Activated CD4-positive, alpha-beta T cell treated with anti-CD3 and anti-CD28 coated beads, Interleukin-2, amount 10 ng/mL, durations not matched to agents 7 days and 5 days (primary cell): Measurements from ENCODE around the gene COL5A1. TPM values are rescaled to one million over a fixed set of nuclear protein-coding genes. Genes with fewer than 3 reads are reported as not detected.

Experiments used
- CTCF ChIA-PET: fragments of 350-600 bp; sonication (Branson Sonifier 250); formaldehyde crosslinking; loops from one replicate; lab custom pipeline; 2021; ENCODE audit warnings: antibody characterized with exemption; lab: Charles Lee
- POLR2A ChIA-PET: fragments of 350-600 bp; sonication (Branson Sonifier 250); formaldehyde crosslinking; loops from one replicate; lab custom pipeline; 2021; ENCODE audit warnings: antibody characterized with exemption; lab: Charles Lee
- DNase-seq: peaks from one replicate; pipeline ENCODE4 v3.0.0-alpha.2; 2020
- H3K27ac Mint-ChIP-seq: one replicate; pipeline ENCODE4 v1.8.0; 2021; ENCODE audit warnings: mild to moderate bottlenecking, moderate library complexity, mixed read lengths
- H3K27me3 Mint-ChIP-seq: one replicate; pipeline ENCODE4 v1.8.0; 2021; ENCODE audit warnings: mixed read lengths
- H3K36me3 Mint-ChIP-seq: one replicate; pipeline ENCODE4 v1.8.0; 2021; ENCODE audit warnings: low read depth, mixed read lengths
- H3K4me1 Mint-ChIP-seq: one replicate; pipeline ENCODE4 v1.8.0; 2021; ENCODE audit warnings: mixed read lengths
- H3K4me3 Mint-ChIP-seq: one replicate; pipeline ENCODE4 v1.8.0; 2021; ENCODE audit warnings: mild to moderate bottlenecking, moderate library complexity, mixed read lengths
- H3K9me3 Mint-ChIP-seq: one replicate; pipeline ENCODE4 v1.8.0; 2021; ENCODE audit warnings: mixed read lengths
- total RNA-seq, 2 experiments: library from RNA; stranded (reverse); gene quantifications; one replicate each; pipeline ENCODE4 v1.2.3, GENCODE V29; 2021

COL5A1 gene
- total RNA-seq, 2 experiments from 2014 or later: 0.15 to 0.30 TPM

DNA sequence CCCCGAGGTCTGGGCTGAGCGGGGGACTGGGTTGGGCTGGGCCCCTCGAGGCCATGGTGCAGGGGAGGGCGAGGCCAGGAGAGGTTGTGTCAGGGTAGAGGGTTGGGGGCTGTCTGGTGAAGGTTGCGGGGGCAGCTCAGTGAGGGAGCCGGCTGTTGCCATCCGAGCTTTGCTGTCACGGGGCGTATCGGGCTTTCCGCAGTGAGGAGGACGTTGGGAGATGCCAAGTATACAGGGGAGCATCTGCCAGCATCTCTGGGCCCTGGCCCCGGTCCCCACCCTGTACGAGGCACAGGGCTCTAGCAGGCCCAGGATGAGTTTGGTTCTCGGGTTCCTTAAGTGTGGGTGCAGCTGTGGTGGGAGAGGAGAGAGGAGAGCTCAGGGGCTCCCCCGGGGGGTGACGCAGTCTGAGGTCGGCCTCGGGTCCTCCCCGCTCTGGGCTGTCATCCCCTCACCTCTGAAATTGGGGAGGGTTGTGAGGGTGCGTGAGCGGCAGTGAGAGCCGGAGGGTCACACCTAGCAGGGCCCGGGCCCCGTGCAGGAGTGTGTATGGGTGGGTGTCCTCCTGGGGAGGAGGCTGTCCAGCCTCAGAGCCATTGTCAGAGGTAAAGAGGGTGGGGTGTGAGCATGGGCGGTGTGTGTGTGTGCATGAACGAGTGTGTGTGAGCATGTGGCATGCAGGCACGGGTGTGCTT lies 87.3 kb downstream of the COL5A1 start:
- DNase-seq: no peak
- no peak overlapping the region for H3K4me3 Mint-ChIP-seq
- ChIA-PET POLR2A (no interaction called here), CTCF (no interaction called here)
- H3K27me3 Mint-ChIP-seq: peaks cover 1% of the 10 kb centered on the region
- H3K36me3 Mint-ChIP-seq: no peaks in the 10 kb centered on the region
- H3K27ac Mint-ChIP-seq: no peak overlapping the region
- H3K4me1 Mint-ChIP-seq: peaks cover 6% of the 10 kb centered on the region
- H3K9me3 Mint-ChIP-seq: peaks cover 6% of the 10 kb centered on the region

DNA sequence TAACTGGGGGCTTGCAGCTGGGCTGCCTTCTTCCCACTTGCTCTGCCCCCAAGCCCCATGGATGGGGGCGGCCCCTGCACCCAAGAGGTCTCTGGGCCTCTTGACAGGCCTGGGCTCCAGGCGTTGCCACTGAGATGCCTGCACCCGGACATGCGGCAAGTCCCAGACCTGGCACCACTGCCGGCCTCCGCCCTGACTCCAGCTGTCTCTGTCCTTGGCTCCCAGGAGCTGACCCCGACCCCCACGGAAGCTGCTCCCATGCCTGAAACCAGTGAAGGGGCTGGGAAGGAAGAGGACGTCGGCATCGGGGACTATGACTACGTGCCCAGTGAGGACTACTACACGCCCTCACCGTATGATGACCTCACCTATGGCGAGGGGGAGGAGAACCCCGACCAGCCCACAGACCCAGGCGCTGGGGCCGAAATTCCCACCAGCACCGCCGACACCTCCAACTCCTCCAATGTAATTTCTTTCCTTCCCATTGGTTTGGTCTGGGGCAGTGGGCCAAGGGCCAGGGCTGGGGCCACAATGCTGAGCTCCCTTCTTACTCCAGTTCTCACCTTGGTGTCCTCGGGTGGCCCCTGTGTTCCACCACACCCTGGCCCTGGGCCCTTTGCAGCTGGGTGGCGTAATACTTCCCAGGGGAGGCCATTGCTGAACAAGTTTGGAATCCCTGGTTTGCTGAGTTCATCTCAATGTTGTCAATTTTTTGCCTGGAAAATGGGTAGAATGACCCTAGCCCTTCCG lies 88.6 kb downstream of the COL5A1 start:
- H3K27ac Mint-ChIP-seq: no peak overlapping the region
- H3K36me3 Mint-ChIP-seq: no peaks in the 10 kb centered on the region
- peaks cover 6% of the 10 kb centered on the region for H3K9me3 Mint-ChIP-seq
- no peak for DNase-seq
- peaks cover 1% of the 10 kb centered on the region for H3K27me3 Mint-ChIP-seq
- H3K4me1 Mint-ChIP-seq: peaks cover 6% of the 10 kb centered on the region
- CTCF ChIA-PET: no interaction called here
- POLR2A ChIA-PET: no interaction called here
- H3K4me3 Mint-ChIP-seq: no peak overlapping the region

DNA sequence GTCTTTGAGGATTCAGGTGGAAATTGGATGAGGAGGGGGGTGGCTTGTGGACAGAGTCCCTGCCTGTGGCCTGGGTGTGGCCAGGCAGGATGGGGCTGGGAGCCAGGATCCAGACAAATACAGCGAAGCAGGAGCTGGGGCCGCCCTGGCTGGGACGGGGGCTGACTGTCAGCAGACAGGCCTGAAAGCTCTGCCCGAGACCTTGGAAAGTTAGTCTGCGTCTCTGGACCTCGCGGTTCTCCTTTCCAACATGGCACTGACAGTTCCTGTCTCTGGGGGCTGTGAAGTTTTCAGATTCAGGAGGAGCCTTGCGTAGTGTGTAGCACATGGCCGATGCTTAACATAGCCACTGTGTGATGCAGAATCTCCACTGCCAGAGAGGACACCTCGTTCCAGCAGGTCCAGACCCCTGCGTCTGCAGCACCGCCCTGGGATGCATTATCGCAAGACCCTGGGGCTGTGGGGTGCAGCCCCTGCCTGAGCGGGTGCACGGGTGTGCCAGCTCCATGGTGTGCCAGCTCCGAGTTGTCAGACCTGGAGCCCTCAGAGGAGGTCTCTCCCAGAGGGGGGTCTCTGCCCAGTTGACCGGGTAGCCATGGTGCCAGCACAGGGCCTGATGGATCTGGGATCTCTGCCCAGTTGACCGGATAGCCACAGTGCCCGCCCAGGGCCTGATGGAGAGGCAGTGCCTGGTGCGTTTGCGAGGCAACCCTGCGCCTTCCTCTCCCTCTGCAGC lies 89.3 kb downstream of the COL5A1 start:
- POLR2A ChIA-PET: interaction anchor here (0.6 kb wide), 1 partner anchor 425 kb away, joined by 3 read pairs; no protein-coding TSS in a partner anchor
- H3K27ac Mint-ChIP-seq: no peak overlapping the region
- no peak overlapping the region for H3K4me3 Mint-ChIP-seq
- no peaks in the 10 kb centered on the region for H3K4me1 Mint-ChIP-seq
- no peaks in the 10 kb centered on the region for H3K36me3 Mint-ChIP-seq
- H3K9me3 Mint-ChIP-seq: peaks cover 6% of the 10 kb centered on the region
- CTCF ChIA-PET: interaction anchor here (0.5 kb wide), 1 partner anchor 1101 kb away, joined by 6 read pairs; no protein-coding TSS in a partner anchor
- H3K27me3 Mint-ChIP-seq: no peaks in the 10 kb centered on the region
- no peak for DNase-seq

DNA sequence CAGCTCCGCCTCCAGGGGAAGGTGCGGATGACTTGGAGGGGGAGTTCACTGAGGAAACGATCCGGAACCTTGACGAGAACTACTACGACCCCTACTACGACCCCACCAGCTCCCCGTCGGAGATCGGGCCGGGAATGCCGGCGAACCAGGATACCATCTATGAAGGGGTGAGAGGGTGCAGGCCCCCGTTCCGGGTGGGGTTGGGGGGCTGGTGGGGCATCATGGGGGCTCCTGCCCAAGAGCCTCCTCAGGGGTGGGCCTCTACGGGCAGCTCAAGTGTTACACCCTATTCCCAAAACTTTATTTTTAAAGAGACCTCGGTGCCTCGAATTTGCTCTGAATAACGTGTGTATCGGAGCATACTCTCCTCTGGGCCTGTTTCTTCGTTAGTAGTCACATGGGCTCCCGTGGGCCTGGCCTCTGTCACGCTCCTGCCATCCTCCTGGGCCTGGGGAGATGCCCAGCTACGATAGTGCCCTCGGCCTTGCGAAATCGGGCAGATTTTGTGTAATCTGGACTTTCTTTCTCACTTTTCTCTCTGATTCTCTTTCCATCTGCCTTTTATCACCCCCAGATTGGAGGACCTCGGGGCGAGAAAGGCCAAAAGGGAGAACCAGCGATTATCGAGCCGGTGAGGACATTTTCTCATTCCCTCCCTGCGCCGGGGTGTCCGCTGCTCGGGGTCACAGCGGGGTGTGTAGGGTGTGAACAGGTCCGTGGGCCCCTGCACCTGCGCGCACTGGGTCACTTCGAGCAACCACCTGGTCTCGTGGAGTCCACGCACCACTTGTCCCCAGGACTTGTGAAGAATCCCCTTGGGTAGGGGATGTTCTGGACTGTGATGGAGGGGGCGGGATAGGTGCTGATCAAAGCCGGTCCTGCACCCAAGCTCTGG lies 90.1 kb downstream of the COL5A1 start:
- no peak for DNase-seq
- Mint-ChIP-seq H3K27me3 (no peaks in the 10 kb centered on the region), H3K4me1 (no peaks in the 10 kb centered on the region), H3K36me3 (no peaks in the 10 kb centered on the region), H3K9me3 (peaks cover 6% of the 10 kb centered on the region), H3K27ac (no peak overlapping the region), H3K4me3 (no peak overlapping the region)
- POLR2A ChIA-PET: no interaction called here
- CTCF ChIA-PET: no interaction called here

DNA sequence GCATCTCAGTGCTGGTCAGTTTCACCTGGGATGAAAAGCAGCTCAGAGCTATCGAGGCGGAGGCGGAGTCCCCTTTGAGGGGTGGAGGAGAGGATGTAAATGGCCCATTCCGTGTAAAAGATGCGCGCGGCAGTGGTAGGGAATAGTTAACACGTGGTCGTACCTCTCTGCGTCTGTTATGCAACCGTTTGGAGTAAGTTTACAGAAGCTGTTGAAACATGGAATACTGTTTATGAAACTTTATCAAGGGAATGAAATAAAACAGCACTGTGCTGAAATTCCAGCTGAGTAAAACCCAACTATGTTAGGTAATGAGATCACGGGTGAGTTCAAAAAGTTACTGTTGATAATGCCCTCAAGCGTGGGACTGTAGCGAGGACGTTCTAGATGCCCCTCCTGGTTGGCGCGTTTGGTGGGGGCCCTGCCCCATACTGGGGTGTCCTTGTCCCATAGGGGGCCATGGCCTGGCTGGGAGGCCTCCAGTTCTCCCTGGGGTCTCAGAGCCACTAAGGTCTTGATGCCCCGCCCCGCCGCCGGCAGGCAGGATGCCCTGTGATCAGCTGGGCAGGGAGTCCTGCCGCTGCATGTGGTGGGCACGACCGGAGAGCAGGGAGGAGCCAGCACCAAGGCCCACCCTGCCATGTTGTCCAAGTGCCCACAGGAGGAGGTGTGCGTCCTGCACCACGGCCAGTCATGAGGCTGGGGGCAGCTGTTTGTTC lies 90.9 kb downstream of the COL5A1 start:
- no peaks in the 10 kb centered on the region for H3K36me3 Mint-ChIP-seq
- POLR2A ChIA-PET: no interaction called here
- H3K9me3 Mint-ChIP-seq: peaks cover 6% of the 10 kb centered on the region
- CTCF ChIA-PET: no interaction called here
- no peaks in the 10 kb centered on the region for H3K4me1 Mint-ChIP-seq
- DNase-seq: no peak
- no peak overlapping the region for H3K4me3 Mint-ChIP-seq
- no peaks in the 10 kb centered on the region for H3K27me3 Mint-ChIP-seq
- no peak overlapping the region for H3K27ac Mint-ChIP-seq

GRCh38 chr9:134733480-134734232 lies 92.1 kb downstream of the COL5A1 start:
- Mint-ChIP-seq H3K4me1 (no peaks in the 10 kb centered on the region), H3K27ac (no peak overlapping the region), H3K9me3 (peaks cover 6% of the 10 kb centered on the region), H3K36me3 (no peaks in the 10 kb centered on the region), H3K4me3 (no peak overlapping the region), H3K27me3 (no peaks in the 10 kb centered on the region)
- ChIA-PET CTCF (no interaction called here), POLR2A (no interaction called here)
- DNase-seq: no peak

- ChIA-PET CTCF (no interaction called here), POLR2A (no interaction called here)
- H3K4me3 Mint-ChIP-seq: no peak overlapping the region
- peaks cover 1% of the 10 kb centered on the region for H3K9me3 Mint-ChIP-seq
- no peak for DNase-seq
- no peaks in the 10 kb centered on the region for H3K27me3 Mint-ChIP-seq
- no peaks in the 10 kb centered on the region for H3K36me3 Mint-ChIP-seq
- H3K27ac Mint-ChIP-seq: no peak overlapping the region
- H3K4me1 Mint-ChIP-seq: no peaks in the 10 kb centered on the region
Measured at GRCh38 chr9:134734270-134734669, 92.7 kb downstream of the COL5A1 start.

DNA sequence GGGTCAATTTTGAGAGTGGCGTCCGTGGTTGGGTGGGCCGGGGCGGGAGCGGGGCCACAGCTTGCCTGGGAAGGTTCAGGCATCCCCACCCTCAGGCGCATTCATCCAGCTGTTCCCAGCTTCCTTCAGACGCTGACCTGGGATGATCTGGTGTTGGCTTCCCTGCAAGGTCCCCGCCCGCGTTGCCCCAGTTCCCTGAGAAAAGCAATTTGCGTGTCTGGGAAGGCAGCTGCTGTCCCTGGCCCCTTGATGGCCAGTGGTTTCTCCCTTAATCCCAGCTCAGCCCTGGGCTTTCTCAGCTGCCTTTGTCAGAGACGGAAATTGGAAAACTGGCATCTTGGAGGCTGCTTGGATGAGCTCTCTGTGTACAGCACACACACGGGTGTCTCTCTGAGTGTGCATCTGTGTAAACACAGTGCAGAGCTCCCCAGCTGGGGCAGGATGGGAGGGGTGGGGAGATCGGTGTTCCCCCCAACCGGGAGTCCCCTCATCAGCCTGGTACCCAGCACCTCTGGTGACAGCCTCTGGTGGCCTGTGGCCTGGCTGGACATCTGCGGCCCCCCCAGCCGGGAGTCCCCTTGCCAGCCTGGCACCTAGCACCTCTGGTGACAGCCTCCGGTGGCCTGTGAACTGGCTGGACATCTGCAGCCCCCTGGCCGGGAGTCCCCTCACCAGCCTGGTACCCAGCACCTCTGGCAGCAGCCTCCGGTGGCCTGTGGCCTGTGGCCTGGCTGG lies 94.0 kb downstream of the COL5A1 start:
- POLR2A ChIA-PET: no interaction called here
- Mint-ChIP-seq H3K4me3 (no peak overlapping the region), H3K27ac (no peak overlapping the region), H3K9me3 (no peaks in the 10 kb centered on the region), H3K4me1 (no peaks in the 10 kb centered on the region), H3K27me3 (no peaks in the 10 kb centered on the region), H3K36me3 (no peaks in the 10 kb centered on the region)
- CTCF ChIA-PET: no interaction called here
- DNase-seq: no peak

- H3K9me3 Mint-ChIP-seq: no peaks in the 10 kb centered on the region
- no peak overlapping the region for H3K27ac Mint-ChIP-seq
Measured at GRCh38 chr9:134736791-134737497, 95.3 kb downstream of the COL5A1 start.

GRCh38 chr9:134737842-134738580 lies 96.4 kb downstream of the COL5A1 start:
- Mint-ChIP-seq H3K4me1 (no peaks in the 10 kb centered on the region), H3K4me3 (no peak overlapping the region), H3K36me3 (no peaks in the 10 kb centered on the region), H3K27ac (no peak overlapping the region), H3K9me3 (no peaks in the 10 kb centered on the region), H3K27me3 (no peaks in the 10 kb centered on the region)
- ChIA-PET POLR2A (no interaction called here), CTCF (no interaction called here)
- DNase-seq: no peak

More at GRCh38 chr9:134736791-134737497, 95.3 kb downstream of the COL5A1 start:
- Mint-ChIP-seq H3K36me3 (no peaks in the 10 kb centered on the region), H3K4me3 (no peak overlapping the region), H3K27me3 (no peaks in the 10 kb centered on the region), H3K4me1 (no peaks in the 10 kb centered on the region)
- ChIA-PET CTCF (no interaction called here), POLR2A (no interaction called here)
- no peak for DNase-seq
